ENCODE data around the gene DGCR2. TPM values are rescaled to one million over a fixed set of nuclear protein-coding genes. Genes with fewer than 3 reads are reported as not detected.
"Not testable (repeated sequence)": the region's sequence is repeated elsewhere in the genome, so short reads cannot be mapped to it uniquely, and the experiment has no call there.

The DGCR2 gene
- total RNA-seq, 6 experiments from 2014 or later = 19.8 to 31.7 (median 24.7) TPM

GRCh38 chr22:19051381-19052072 is 70.7 kb downstream of the DGCR2 start:
- H3K27me3 ChIP-seq = no peaks in the 10 kb centered on the region
- no peak overlapping the region for H3K4me3 ChIP-seq
- DNase-seq = peak in 1 of 3 donors; percentile 17
- intact Hi-C loops (cut with DNase I) = no loop called here
- no peak for ATAC-seq
- H3K27ac ChIP-seq = no peak overlapping the region
- WGBS (ENCODE audit: insufficient coverage, low coverage, low lambda C conversion rate, missing lambda C conversion rate) = 70% methylated on average over 7 of the region's 10 CpGs
- H3K4me1 ChIP-seq = no peaks in the 10 kb centered on the region
- peaks cover 0 to 82% (median 19%) of the 10 kb centered on the region in 4 donors for H3K36me3 ChIP-seq
- H3K9me3 ChIP-seq = no peaks in the 10 kb centered on the region
- TF ChIP-seq, protein P1, sequence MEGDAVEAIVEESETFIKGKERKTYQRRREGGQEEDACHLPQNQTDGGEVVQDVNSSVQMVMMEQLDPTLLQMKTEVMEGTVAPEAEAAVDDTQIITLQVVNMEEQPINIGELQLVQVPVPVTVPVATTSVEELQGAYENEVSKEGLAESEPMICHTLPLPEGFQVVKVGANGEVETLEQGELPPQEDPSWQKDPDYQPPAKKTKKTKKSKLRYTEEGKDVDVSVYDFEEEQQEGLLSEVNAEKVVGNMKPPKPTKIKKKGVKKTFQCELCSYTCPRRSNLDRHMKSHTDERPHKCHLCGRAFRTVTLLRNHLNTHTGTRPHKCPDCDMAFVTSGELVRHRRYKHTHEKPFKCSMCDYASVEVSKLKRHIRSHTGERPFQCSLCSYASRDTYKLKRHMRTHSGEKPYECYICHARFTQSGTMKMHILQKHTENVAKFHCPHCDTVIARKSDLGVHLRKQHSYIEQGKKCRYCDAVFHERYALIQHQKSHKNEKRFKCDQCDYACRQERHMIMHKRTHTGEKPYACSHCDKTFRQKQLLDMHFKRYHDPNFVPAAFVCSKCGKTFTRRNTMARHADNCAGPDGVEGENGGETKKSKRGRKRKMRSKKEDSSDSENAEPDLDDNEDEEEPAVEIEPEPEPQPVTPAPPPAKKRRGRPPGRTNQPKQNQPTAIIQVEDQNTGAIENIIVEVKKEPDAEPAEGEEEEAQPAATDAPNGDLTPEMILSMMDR (IDR thresholded peaks at IDR 0.05) = no peak
- no peak for TF ChIP-seq POLR2A (IDR thresholded peaks at IDR 0.05)

GRCh38 chr22:19050847-19051246 is 71.4 kb downstream of the DGCR2 start:
- H3K4me1 ChIP-seq; H3K4me3 ChIP-seq; H3K27me3 ChIP-seq; ATAC-seq; DNase-seq; intact Hi-C loops (cut with DNase I); H3K9me3 ChIP-seq; H3K27ac ChIP-seq: not testable (repeated sequence)
- peaks cover 0 to 85% (median 24%) of the 10 kb centered on the region in 4 donors for H3K36me3 ChIP-seq
- WGBS (ENCODE audit: insufficient coverage, low coverage, low lambda C conversion rate, missing lambda C conversion rate) = 78% methylated on average over 3 of the region's 4 CpGs

DNA sequence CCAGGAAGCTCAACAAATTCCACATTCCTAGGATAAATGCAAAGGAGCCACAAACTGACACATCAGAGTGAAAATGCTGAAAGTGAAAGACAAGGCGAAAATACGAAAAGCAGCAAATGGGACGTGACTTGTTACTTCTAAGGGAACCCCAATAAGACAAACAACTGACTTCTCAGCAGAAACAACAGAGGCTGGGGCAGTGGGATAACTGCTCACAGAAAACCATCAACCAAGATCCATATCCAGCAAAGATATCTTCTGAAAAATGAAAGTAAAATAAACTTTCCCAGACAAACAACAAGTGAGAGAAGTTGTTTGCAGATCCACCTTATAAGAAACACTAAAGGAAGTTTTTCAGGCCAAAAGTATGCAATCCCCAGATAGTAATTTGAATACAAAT is 72.1 kb downstream of the DGCR2 start:
- no peak overlapping the region for H3K27ac ChIP-seq
- TF ChIP-seq, protein P1 (IDR thresholded peaks at IDR 0.05) = no peak
- TF ChIP-seq POLR2A (IDR thresholded peaks at IDR 0.05) = no peak
- DNase-seq = no peak
- intact Hi-C loops (cut with DNase I) = no loop called here
- no peaks in the 10 kb centered on the region for H3K27me3 ChIP-seq
- ATAC-seq = no peak
- H3K36me3 ChIP-seq = peaks cover 0 to 85% (median 28%) of the 10 kb centered on the region in 4 donors
- H3K4me3 ChIP-seq = no peak overlapping the region
- no peaks in the 10 kb centered on the region for H3K9me3 ChIP-seq
- WGBS (ENCODE audit: insufficient coverage, low coverage, low lambda C conversion rate, missing lambda C conversion rate) = 89% methylated on average over 3 of the region's 3 CpGs
- peaks cover 0 to 3% (median 0%) of the 10 kb centered on the region in 4 donors for H3K4me1 ChIP-seq

- TF ChIP-seq, protein P1 (IDR thresholded peaks at IDR 0.05) = no peak
- TF ChIP-seq POLR2A (IDR thresholded peaks at IDR 0.05) = no peak
- WGBS (ENCODE audit: insufficient coverage, low coverage, low lambda C conversion rate, missing lambda C conversion rate) = 100% methylated on average over 2 of the region's 5 CpGs
- DNase-seq (peak in 2 of 3 donors; percentile 16 to 38), ATAC-seq (no peak)
- H3K27me3 ChIP-seq = no peaks in the 10 kb centered on the region
- no peaks in the 10 kb centered on the region for H3K9me3 ChIP-seq
- H3K27ac ChIP-seq = no peak overlapping the region
- peaks cover 0 to 3% (median 0%) of the 10 kb centered on the region in 4 donors for H3K4me1 ChIP-seq
- H3K36me3 ChIP-seq = peaks cover 0 to 85% (median 31%) of the 10 kb centered on the region in 4 donors
- no peak overlapping the region for H3K4me3 ChIP-seq
- intact Hi-C loops (cut with DNase I) = no loop called here
Observed at GRCh38 chr22:19048531-19048930, 73.7 kb downstream of the DGCR2 start.

GRCh38 chr22:19047993-19048392 is 74.2 kb downstream of the DGCR2 start:
- 100% methylated on average over 4 of the region's 11 CpGs for WGBS (ENCODE audit: insufficient coverage, low coverage, low lambda C conversion rate, missing lambda C conversion rate)
- Histone ChIP-seq H3K27me3 (no peaks in the 10 kb centered on the region), H3K4me1 (peaks cover 0 to 3% (median 0%) of the 10 kb centered on the region in 4 donors), H3K36me3 (peaks cover 0 to 85% (median 34%) of the 10 kb centered on the region in 4 donors), H3K9me3 (no peaks in the 10 kb centered on the region), H3K27ac (no peak overlapping the region), H3K4me3 (no peak overlapping the region)
- intact Hi-C loops (cut with DNase I) = no loop called here
- peak in 1 of 3 donors; percentile 6 for DNase-seq
- TF ChIP-seq POLR2A (IDR thresholded peaks at IDR 0.05) = no peak
- TF ChIP-seq, protein P1 (IDR thresholded peaks at IDR 0.05) = no peak
- no peak for ATAC-seq
